Type B pancreatic cell (in vitro differentiated cells): ENCODE measurements around the gene USP13. TPM values are rescaled to one million over a fixed set of nuclear protein-coding genes. Genes with fewer than 3 reads are reported as not detected.
"Not testable (repeated sequence)": the region's sequence is repeated elsewhere in the genome, so short reads cannot be mapped to it uniquely, and the experiment has no call there.

Experiments used
- DNase-seq: peaks from one replicate; pipeline ENCODE4 v3.0.0; 2021; ENCODE audit warnings: mixed read lengths; ENCODE audit not compliant: unreplicated experiment; ENCODE audit errors: extremely low spot score
- H3K27ac Mint-ChIP-seq: 2 replicates; pipeline ENCODE4 v1.8.0; 2021; ENCODE audit warnings: mild to moderate bottlenecking, mixed read lengths
- H3K27me3 Mint-ChIP-seq: 2 replicates; pipeline ENCODE4 v1.8.0; 2021; ENCODE audit warnings: mixed read lengths
- H3K36me3 Mint-ChIP-seq: 2 replicates; pipeline ENCODE4 v1.8.0; 2021; ENCODE audit warnings: mixed read lengths
- H3K4me1 Mint-ChIP-seq: one replicate; pipeline ENCODE4 v1.8.0; 2021; ENCODE audit warnings: mixed read lengths; ENCODE audit not compliant: unreplicated experiment
- H3K4me3 Mint-ChIP-seq: 2 replicates; pipeline ENCODE4 v1.8.0; 2021; ENCODE audit warnings: mild to moderate bottlenecking, mixed read lengths
- H3K9me3 Mint-ChIP-seq: 2 replicates; pipeline ENCODE4 v1.8.0; 2021; ENCODE audit warnings: mixed read lengths
- CTCF ChIP-seq: fragments of 200-600 bp; sonication (generic); conservative IDR thresholded peaks from 2 replicates; pipeline ENCODE4 v1.5.0; 2021; ENCODE audit warnings: antibody characterized with exemption, mild to moderate bottlenecking
- total RNA-seq: library from RNA; stranded (reverse); gene quantifications from 2 replicates; pipeline ENCODE4 v1.2.1, GENCODE V29; 2021; ENCODE audit warnings: low replicate concordance

The USP13 gene
- total RNA-seq, 1 donor from 2014 or later: 18.3 TPM

GRCh38 chr3:179775416-179776122 is 122.7 kb downstream of the USP13 start:
- Mint-ChIP-seq H3K27ac (no peak overlapping the region), H3K4me3 (no peak overlapping the region)

GRCh38 chr3:179782841-179783240 is 130.0 kb downstream of the USP13 start:
- not testable (repeated sequence) for H3K4me3 Mint-ChIP-seq, H3K27me3 Mint-ChIP-seq, H3K4me1 Mint-ChIP-seq, H3K9me3 Mint-ChIP-seq, H3K27ac Mint-ChIP-seq, DNase-seq
- peaks cover 24% of the 10 kb centered on the region for H3K36me3 Mint-ChIP-seq

More at GRCh38 chr3:179775416-179776122, 122.7 kb downstream of the USP13 start:
- Mint-ChIP-seq H3K4me1 (no peaks in the 10 kb centered on the region), H3K9me3 (peaks cover 8% of the 10 kb centered on the region), H3K36me3 (peaks cover 26% of the 10 kb centered on the region), H3K27me3 (no peaks in the 10 kb centered on the region)
- no peak for TF ChIP-seq CTCF
- DNase-seq: no peak

- H3K27ac Mint-ChIP-seq: no peak overlapping the region
Observed at GRCh38 chr3:179788996-179789395, 136.2 kb downstream of the USP13 start.

GRCh38 chr3:179791793-179792192 is 139.0 kb downstream of the USP13 start:
- H3K4me3 Mint-ChIP-seq: no peak overlapping the region
- H3K36me3 Mint-ChIP-seq: no peaks in the 10 kb centered on the region
- DNase-seq: no peak
- no peaks in the 10 kb centered on the region for H3K4me1 Mint-ChIP-seq
- TF ChIP-seq CTCF: no peak
- no peaks in the 10 kb centered on the region for H3K9me3 Mint-ChIP-seq
- H3K27me3 Mint-ChIP-seq: no peaks in the 10 kb centered on the region
- H3K27ac Mint-ChIP-seq: no peak overlapping the region

More at GRCh38 chr3:179788996-179789395, 136.2 kb downstream of the USP13 start:
- no peaks in the 10 kb centered on the region for H3K4me1 Mint-ChIP-seq
- no peaks in the 10 kb centered on the region for H3K9me3 Mint-ChIP-seq
- no peaks in the 10 kb centered on the region for H3K27me3 Mint-ChIP-seq
- DNase-seq: no peak
- H3K4me3 Mint-ChIP-seq: no peak overlapping the region
- no peak for TF ChIP-seq CTCF
- no peaks in the 10 kb centered on the region for H3K36me3 Mint-ChIP-seq

- Mint-ChIP-seq H3K36me3 (no peaks in the 10 kb centered on the region), H3K4me3 (no peak overlapping the region), H3K9me3 (no peaks in the 10 kb centered on the region), H3K4me1 (no peaks in the 10 kb centered on the region), H3K27me3 (no peaks in the 10 kb centered on the region), H3K27ac (no peak overlapping the region)
- no peak for TF ChIP-seq CTCF
- no peak for DNase-seq
Observed at GRCh38 chr3:179794355-179794754, 141.5 kb downstream of the USP13 start.

GRCh38 chr3:179796421-179796820 is 143.6 kb downstream of the USP13 start:
- Mint-ChIP-seq H3K36me3 (no peaks in the 10 kb centered on the region), H3K27me3 (no peaks in the 10 kb centered on the region), H3K27ac (no peak overlapping the region), H3K9me3 (no peaks in the 10 kb centered on the region), H3K4me1 (no peaks in the 10 kb centered on the region), H3K4me3 (no peak overlapping the region)
- no peak for TF ChIP-seq CTCF
- no peak for DNase-seq
